Fibroblast of mammary gland (primary cell): ENCODE results near the gene NRDC.

ENCODE experiments used
- DNase-seq: peaks from one replicate; pipeline ENCODE4 v3.0.0-alpha.2; 2010; ENCODE audit warnings: low read depth
- H3K4me3 ChIP-seq: 2 replicates; pipeline ENCODE4 v1.5.1; 2011; ENCODE audit warnings: low read depth, mild to moderate bottlenecking, low read length, moderate library complexity; ENCODE audit not compliant: control insufficient read depth
- CTCF ChIP-seq: conservative IDR thresholded peaks from 2 replicates; pipeline ENCODE4 v1.5.1; 2011; ENCODE audit warnings: low read depth, low read length, inconsistent platforms; ENCODE audit not compliant: control insufficient read depth, insufficient read depth

The NRDC gene

GRCh38 chr1:51814513-51814912 lies 64.0 kb downstream of the NRDC start:
- no peak overlapping the region for H3K4me3 ChIP-seq
- no peak for TF ChIP-seq CTCF
- DNase-seq = no peak

- H3K4me3 ChIP-seq = no peak overlapping the region
- no peak for TF ChIP-seq CTCF
- no peak for DNase-seq
Measured at GRCh38 chr1:51799372-51799771, 79.2 kb downstream of the NRDC start.

GRCh38 chr1:51794868-51795267 lies 83.7 kb downstream of the NRDC start:
- no peak overlapping the region for H3K4me3 ChIP-seq
- TF ChIP-seq CTCF = no peak
- no peak for DNase-seq

GRCh38 chr1:51794260-51794659 lies 84.3 kb downstream of the NRDC start:
- no peak for TF ChIP-seq CTCF
- no peak overlapping the region for H3K4me3 ChIP-seq
- no peak for DNase-seq

GRCh38 chr1:51792864-51793263 lies 85.7 kb downstream of the NRDC start:
- DNase-seq = peak; percentile 86
- TF ChIP-seq CTCF = peak; percentile 23
- no peak overlapping the region for H3K4me3 ChIP-seq

- DNase-seq = no peak
- TF ChIP-seq CTCF = no peak
- H3K4me3 ChIP-seq = no peak overlapping the region
Measured at GRCh38 chr1:51791888-51792287, 86.6 kb downstream of the NRDC start.

GRCh38 chr1:51790385-51790784 lies 88.1 kb downstream of the NRDC start:
- no peak for DNase-seq
- no peak for TF ChIP-seq CTCF
- no peak overlapping the region for H3K4me3 ChIP-seq
